Suprapubic skin (tissue), 4 donors: Measurements from ENCODE around the gene LRMDA.

Source experiments
- CTCF ChIP-seq, 2 donors: fragments of 200-600 bp in 1 of 2; fragments of 450-650 bp in 1 of 2; sonication (generic) in 1 of 2; IDR thresholded peaks; one replicate each; pipeline ENCODE4 v1.5.1; 2016 to 2019; ENCODE audit warnings: antibody characterized with exemption in 2 of 2, mild to moderate bottlenecking in 1 of 2, moderate library complexity in 1 of 2
- EP300 ChIP-seq: sonication (generic); formaldehyde crosslinking; IDR thresholded peaks from one replicate; pipeline ENCODE4 v1.6.1; 2017; ENCODE audit warnings: antibody characterized with exemption
- POLR2A ChIP-seq, 2 donors: fragments of 450-650 bp; IDR thresholded peaks; one replicate each; pipeline ENCODE4 v1.6.1; 2017; ENCODE audit warnings: antibody characterized with exemption in 2 of 2, mild to moderate bottlenecking in 2 of 2, moderate library complexity in 2 of 2
- POLR2AphosphoS5 ChIP-seq, 3 donors: sonication (generic); formaldehyde crosslinking; IDR thresholded peaks; one replicate each; pipeline ENCODE4 v1.6.1; 2017; ENCODE audit warnings: antibody characterized with exemption in 3 of 3

- TF ChIP-seq CTCF (IDR thresholded peaks at IDR 0.05) (no peak), POLR2A (IDR thresholded peaks at IDR 0.05) (no peak), POLR2AphosphoS5 (IDR thresholded peaks at IDR 0.05) (no peak), EP300 (no peak)
These were observed 564.3 kb downstream of the LRMDA start for GRCh38 chr10:75995720-75996119.
